K562 (cell line): ENCODE results near the gene ZNF740. TPM values are rescaled to one million over a fixed set of nuclear protein-coding genes. Genes with fewer than 3 reads are reported as not detected.

Experiments
- ARID4B ChIP-seq: sonication (generic); formaldehyde crosslinking; IDR thresholded peaks from 2 replicates; pipeline ENCODE4 v1.8.0; 2022; ENCODE audit warnings: mild to moderate bottlenecking, missing genetic modification reagents
- CAMTA2 ChIP-seq: fragments of 250-450 bp; sonication (Bioruptor Pico); conservative IDR thresholded peaks from 2 replicates; pipeline ENCODE4 v1.5.1; 2022
- DPF2 ChIP-seq: fragments of 450-650 bp; IDR thresholded peaks from 2 replicates; pipeline ENCODE4 v1.6.1; 2016
- EP400 ChIP-seq: fragments of 450-650 bp; IDR thresholded peaks from 2 replicates; pipeline ENCODE4 v1.6.1; 2017; ENCODE audit warnings: antibody characterized with exemption, mild to moderate bottlenecking, moderate library complexity
- FOXM1 ChIP-seq, 2 experiments: fragments of 450-650 bp in 1 of 2; sonication (generic) in 1 of 2; formaldehyde crosslinking in 1 of 2; IDR thresholded peaks; 2 replicates each; pipeline versions ENCODE4 v1.6.1 to v1.9.0; 2017 to 2022; ENCODE audit warnings: low read depth in 2 of 2, mild to moderate bottlenecking in 2 of 2, missing genetic modification reagents in 1 of 2, moderate library complexity in 1 of 2
- GATAD2B ChIP-seq: fragments of 450-650 bp; IDR thresholded peaks from 2 replicates; pipeline ENCODE4 v1.6.1; 2017; ENCODE audit warnings: mild to moderate bottlenecking, borderline replicate concordance
- HDAC2 ChIP-seq: fragments of 450-650 bp; IDR thresholded peaks from 2 replicates; pipeline ENCODE4 v1.6.1; 2016; ENCODE audit warnings: mild to moderate bottlenecking
- KLF16 ChIP-seq: IDR thresholded peaks from 2 replicates; pipeline ENCODE4 v1.6.1; 2016; ENCODE audit warnings: antibody characterized with exemption
- LCOR ChIP-seq: sonication (generic); formaldehyde crosslinking; IDR thresholded peaks from 2 replicates; pipeline ENCODE4 v1.8.0; 2022; ENCODE audit warnings: mild to moderate bottlenecking, missing genetic modification reagents
- LEF1 ChIP-seq: fragments of 450-650 bp; IDR thresholded peaks from 2 replicates; pipeline ENCODE4 v1.6.1; 2016; ENCODE audit warnings: mild to moderate bottlenecking
- MEF2A ChIP-seq: IDR thresholded peaks from 2 replicates; pipeline ENCODE4 v1.6.1; 2011; ENCODE audit warnings: low read depth, mild to moderate bottlenecking, low read length, moderate library complexity; ENCODE audit not compliant: control insufficient read depth
- MXD1 ChIP-seq: fragments of 250-450 bp; sonication (Bioruptor Pico); IDR thresholded peaks from 2 replicates; pipeline ENCODE4 v1.8.0; 2021; ENCODE audit warnings: borderline replicate concordance, mild to moderate bottlenecking, moderate library complexity; ENCODE audit not compliant: poor library complexity, severe bottlenecking
- NCOA4 ChIP-seq: fragments of 450-650 bp; IDR thresholded peaks from 2 replicates; pipeline ENCODE4 v1.6.1; 2018; ENCODE audit warnings: mild to moderate bottlenecking; ENCODE audit not compliant: partially characterized antibody
- NONO ChIP-seq, 2 experiments: fragments of 200-400 bp in 1 of 2; fragments of 450-650 bp in 1 of 2; formaldehyde crosslinking in 1 of 2; IDR thresholded peaks; 2 replicates each; pipeline ENCODE4 v1.6.1; 2017; ENCODE audit warnings: low read depth in 2 of 2, mild to moderate bottlenecking in 2 of 2, moderate library complexity in 2 of 2, low read length in 1 of 2
- RFX1 ChIP-seq: fragments of 450-650 bp; IDR thresholded peaks from 2 replicates; pipeline ENCODE4 v1.6.1; 2016; ENCODE audit warnings: mild to moderate bottlenecking, moderate library complexity
- SAFB2 ChIP-seq: fragments of 200-400 bp; formaldehyde crosslinking; IDR thresholded peaks from 2 replicates; pipeline ENCODE4 v1.6.1; 2018; ENCODE audit warnings: borderline replicate concordance, low read length, low read depth, moderate library complexity; ENCODE audit not compliant: severe bottlenecking
- SMARCE1 ChIP-seq: fragments of 450-650 bp; IDR thresholded peaks from 2 replicates; pipeline ENCODE4 v1.7.1; 2016; ENCODE audit warnings: mild to moderate bottlenecking
- TBP ChIP-seq: optimal IDR thresholded peaks from 2 replicates; pipeline ENCODE3; 2011; ENCODE audit warnings: low read depth, low read length, improper control_type of control experiment
- TEAD1 ChIP-seq, 2 experiments: fragments of 450-650 bp in 1 of 2; sonication (generic) in 1 of 2; formaldehyde crosslinking; IDR thresholded peaks; 2 replicates each; pipeline versions ENCODE4 v1.4.0 to v1.8.0; 2020 to 2022; ENCODE audit warnings: mild to moderate bottlenecking in 2 of 2, missing genetic modification reagents in 1 of 2
- THRB ChIP-seq: fragments of 450-650 bp; formaldehyde crosslinking; conservative IDR thresholded peaks from 2 replicates; pipeline ENCODE4 v1.4.0; 2022; ENCODE audit warnings: mild to moderate bottlenecking, missing genetic modification characterization
- ZBTB43 ChIP-seq: sonication (generic); formaldehyde crosslinking; IDR thresholded peaks from 2 replicates; pipeline ENCODE4 v1.8.0; 2023; ENCODE audit warnings: mild to moderate bottlenecking, missing genetic modification reagents
- ZNF41 ChIP-seq: fragments of 250-450 bp; sonication (Bioruptor Pico); conservative IDR thresholded peaks from 2 replicates; pipeline ENCODE4 v1.4.0; 2020; ENCODE audit warnings: mild to moderate bottlenecking
- ZNF444 ChIP-seq: fragments of 250-450 bp; sonication (Bioruptor Pico); IDR thresholded peaks from 2 replicates; pipeline ENCODE4 v1.4.0; 2020; ENCODE audit warnings: mild to moderate bottlenecking, moderate library complexity
- ZNF717 ChIP-seq: fragments of 250-450 bp; sonication (Bioruptor Pico); IDR thresholded peaks from 2 replicates; pipeline ENCODE4 v1.5.0; 2021
- polyA plus RNA-seq, 8 experiments: library from polyadenylated mRNA; depleted of rRNA in 4 of 8; stranded (reverse) in 5 of 8; unstranded in 3 of 8; fragments of >200 nt; fragmentation: Nextera tagmentation in 2 of 8; fragmentation: Illumina TruSeq in 1 of 8; extraction: Ambion mirVana in 2 of 8; extraction: Trizol in 1 of 8; gene quantifications; 2 replicates each; pipeline versions ENCODE4 v1.2.1 to v1.2.3, GENCODE V29; 2011 to 2014; ENCODE audit warnings: inconsistent platforms in 1 of 8, missing spikeins in 1 of 8
- total RNA-seq, 7 experiments: library from RNA; depleted of rRNA in 6 of 7; stranded (reverse); fragments of >200 nt in 6 of 7; fragmentation: Illumina TruSeq in 2 of 7; extraction: Trizol in 2 of 7; gene quantifications; 2 replicates each; pipeline versions ENCODE4 v1.2.1 to v1.2.3, GENCODE V29; 2011 to 2021; ENCODE audit warnings: low replicate concordance in 1 of 7

Gene ZNF740
- total and polyA plus RNA-seq, 9 of the 15 experiments (the other 6 are each of a cell fraction or from before 2014, with no cell fraction given): 0.57 to 46.4 (median 18.6) TPM

GRCh38 chr12:53201177-53201541 is 20.6 kb downstream of the ZNF740 start (continued):
- no peak for TF ChIP-seq ARID4B (CRISPR knock-in tag)
- TF ChIP-seq TEAD1 (CRISPR knock-in tag; IDR thresholded peaks at IDR 0.05): peak in 1 of 2 experiments; percentile 40; a peak in 1 of 4 replicates
- no peak for TF ChIP-seq NCOA4
- TF ChIP-seq ZNF444 (CRISPR knock-in tag): no peak
- no peak for TF ChIP-seq ZBTB43 (CRISPR knock-in tag)
- TF ChIP-seq SAFB2: no peak
- TF ChIP-seq RFX1: peak; percentile 71
- TF ChIP-seq CAMTA2 (CRISPR knock-in tag): no peak
- TF ChIP-seq THRB: no peak
- no peak for TF ChIP-seq GATAD2B
- TF ChIP-seq EP400: no peak; the same call in 1 of the 2 replicates
- no peak for TF ChIP-seq MXD1 (CRISPR knock-in tag)
- TF ChIP-seq FOXM1 (IDR thresholded peaks at IDR 0.05; ENCODE audit: low read depth): 0 out of 2 replicates have a peak, but pooled peaks have one; percentile 22
- no peak for TF ChIP-seq FOXM1 (CRISPR knock-in tag; IDR thresholded peaks at IDR 0.05; ENCODE audit: low read depth)
- TF ChIP-seq ZNF717 (CRISPR knock-in tag): no peak
- peak; percentile 51; the same call in 1 of the 2 replicates for TF ChIP-seq SMARCE1
- TF ChIP-seq LEF1: 0 out of 2 replicates have a peak, but pooled peaks have one; percentile 16
- peak; percentile 85 for TF ChIP-seq DPF2
- peak; percentile 28; the same call in 1 of the 2 replicates for TF ChIP-seq HDAC2
- no peak for TF ChIP-seq TBP
- TF ChIP-seq MEF2A: no peak
- TF ChIP-seq NONO (IDR thresholded peaks at IDR 0.05; ENCODE audit: low read depth in 2 of 2, low read length in 1 of 2): no peak
- TF ChIP-seq ZNF41 (CRISPR knock-in tag): no peak
- peak; percentile 50; the same call in 1 of the 2 replicates for TF ChIP-seq KLF16
- no peak for TF ChIP-seq LCOR (CRISPR knock-in tag)
